CD4-positive, alpha-beta T cell treated with Interleukin-21 for 1 hour (primary cell): Measurements from ENCODE around the gene TLDC2.
A peak's percentile ranks its signal among the peaks of the same experiment; 100 is the strongest.

Experiments used
- DNase-seq: peaks from one replicate; pipeline ENCODE4 v3.0.0-alpha.2; 2020

TLDC2 gene

GRCh38 chr20:36850759-36851158 lies 25.2 kb upstream of the TLDC2 start:
- DNase-seq, result no peak

- no peak for DNase-seq
Measured at GRCh38 chr20:36851490-36851889, 24.4 kb upstream of the TLDC2 start.

DNA sequence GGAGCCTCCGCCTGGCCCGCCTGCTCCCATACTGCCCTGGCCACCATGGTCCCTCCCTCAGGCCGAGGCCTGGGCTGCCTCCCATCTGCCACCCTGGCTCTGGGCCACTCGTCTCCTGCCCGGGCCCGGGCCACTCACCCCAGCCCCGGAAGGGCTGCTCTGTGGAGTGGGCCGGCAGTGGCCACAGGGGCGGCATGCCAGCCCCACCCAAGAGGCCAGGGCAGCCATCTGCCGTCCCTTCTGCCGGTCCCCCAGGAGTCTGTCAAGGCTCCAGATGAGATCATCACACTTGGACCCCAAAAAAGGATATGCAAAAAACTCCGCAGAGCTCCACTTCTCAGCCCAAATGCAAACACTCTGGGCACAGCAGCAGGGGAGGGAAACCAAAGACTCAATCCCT lies 23.8 kb upstream of the TLDC2 start:
- DNase-seq, result no peak

GRCh38 chr20:36854348-36855240 lies 21.3 kb upstream of the TLDC2 start:
- no peak for DNase-seq

DNA sequence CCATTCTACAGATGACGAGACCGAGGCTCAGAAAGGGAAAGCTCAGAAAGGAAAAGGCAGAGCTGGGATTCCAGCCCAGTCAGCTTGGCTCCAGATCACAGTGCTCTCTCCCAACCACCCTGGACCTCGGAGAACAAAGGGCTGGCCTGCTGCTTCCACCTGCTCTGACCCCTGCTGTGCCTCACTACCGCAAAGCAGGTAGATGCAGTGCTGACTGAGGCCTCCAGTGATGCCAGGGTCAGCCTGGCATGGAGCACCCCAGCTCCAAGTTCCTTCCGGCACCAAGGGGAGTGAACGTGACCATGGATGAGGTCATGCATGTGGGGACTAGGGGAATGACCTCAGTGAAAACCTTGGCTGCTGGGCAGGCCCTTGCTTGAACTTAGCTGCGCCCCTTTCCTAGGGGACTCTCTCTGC lies 20.7 kb upstream of the TLDC2 start:
- no peak for DNase-seq

DNA sequence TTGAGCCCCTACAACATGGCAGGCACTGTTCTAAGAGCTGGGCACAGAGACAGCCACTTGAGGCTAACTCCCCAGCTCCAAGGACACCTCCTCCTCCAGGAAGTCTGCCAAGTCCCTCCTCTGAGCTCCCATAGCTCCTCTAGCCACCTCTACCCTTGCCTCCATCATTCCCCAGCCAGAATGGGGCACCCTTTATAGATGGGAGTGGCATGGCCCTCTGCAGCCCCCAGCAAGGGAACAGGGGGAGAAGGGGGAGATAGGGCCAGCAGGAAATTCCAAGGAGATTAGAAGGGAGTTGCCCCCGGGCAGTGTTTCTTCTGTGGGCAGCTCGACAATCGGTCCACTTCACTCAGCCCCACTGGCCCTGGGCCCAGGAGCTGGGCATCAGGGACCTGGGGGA lies 19.7 kb upstream of the TLDC2 start:
- no peak for DNase-seq

DNA sequence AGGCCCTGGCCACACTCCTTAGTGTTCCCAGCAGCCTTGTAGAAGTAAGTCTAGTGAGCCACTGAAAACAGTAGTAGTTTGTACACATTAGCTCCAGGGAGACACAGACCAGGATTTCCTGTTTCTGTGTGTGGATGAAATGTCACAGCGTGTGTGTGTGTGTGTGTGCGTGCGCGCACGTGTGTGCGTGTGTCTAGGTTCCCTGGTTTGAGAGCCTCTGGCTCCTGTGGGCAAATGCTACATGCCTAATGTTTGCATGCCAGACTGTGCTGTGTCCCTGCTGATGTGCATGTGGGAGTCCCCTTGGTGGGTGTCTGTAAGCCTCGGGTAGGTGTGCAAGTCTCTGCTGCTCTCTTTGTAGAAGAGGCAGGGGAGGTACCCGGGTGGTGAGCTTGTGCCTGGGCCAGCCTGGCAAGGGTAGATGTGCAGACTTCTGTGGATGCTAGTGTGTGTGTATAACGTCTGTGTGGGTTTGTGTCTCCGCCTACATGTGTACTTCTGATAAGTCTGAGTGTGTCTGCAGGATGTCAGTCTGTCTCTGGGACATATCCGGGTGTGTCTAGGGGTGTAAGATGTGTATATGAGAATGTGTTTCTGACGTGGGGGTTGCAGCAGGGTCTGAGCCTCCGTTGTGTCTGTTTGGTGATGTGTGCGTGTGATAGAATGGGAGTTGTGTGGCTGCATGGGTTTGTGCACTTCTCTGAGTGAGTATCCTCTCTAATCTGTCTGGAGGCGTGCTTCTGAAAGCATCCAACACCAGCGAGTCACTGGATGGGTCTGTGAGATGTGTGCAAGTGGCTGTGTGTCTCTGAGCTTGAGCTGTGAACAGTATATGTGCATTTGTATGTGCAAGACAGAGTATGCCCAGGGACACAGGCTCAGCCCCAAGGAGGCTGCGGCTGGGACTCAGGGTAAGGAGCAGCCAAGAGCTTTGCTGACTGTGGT lies 19.0 kb upstream of the TLDC2 start:
- DNase-seq, result peak; percentile 47

DNA sequence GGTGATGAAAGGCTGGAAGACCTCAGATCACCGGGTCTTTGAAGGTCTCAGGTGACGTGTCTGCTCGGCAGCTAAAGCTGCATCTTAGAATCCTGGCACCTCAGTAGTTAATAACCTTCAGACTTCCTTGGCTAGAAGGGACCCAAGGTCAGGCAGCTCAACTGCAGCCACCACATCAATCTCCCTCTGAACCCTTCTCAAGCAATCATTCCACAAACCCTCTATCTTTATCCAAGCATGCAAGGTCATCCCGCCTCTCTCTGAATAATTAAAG lies 16.7 kb upstream of the TLDC2 start:
- no peak for DNase-seq

DNA sequence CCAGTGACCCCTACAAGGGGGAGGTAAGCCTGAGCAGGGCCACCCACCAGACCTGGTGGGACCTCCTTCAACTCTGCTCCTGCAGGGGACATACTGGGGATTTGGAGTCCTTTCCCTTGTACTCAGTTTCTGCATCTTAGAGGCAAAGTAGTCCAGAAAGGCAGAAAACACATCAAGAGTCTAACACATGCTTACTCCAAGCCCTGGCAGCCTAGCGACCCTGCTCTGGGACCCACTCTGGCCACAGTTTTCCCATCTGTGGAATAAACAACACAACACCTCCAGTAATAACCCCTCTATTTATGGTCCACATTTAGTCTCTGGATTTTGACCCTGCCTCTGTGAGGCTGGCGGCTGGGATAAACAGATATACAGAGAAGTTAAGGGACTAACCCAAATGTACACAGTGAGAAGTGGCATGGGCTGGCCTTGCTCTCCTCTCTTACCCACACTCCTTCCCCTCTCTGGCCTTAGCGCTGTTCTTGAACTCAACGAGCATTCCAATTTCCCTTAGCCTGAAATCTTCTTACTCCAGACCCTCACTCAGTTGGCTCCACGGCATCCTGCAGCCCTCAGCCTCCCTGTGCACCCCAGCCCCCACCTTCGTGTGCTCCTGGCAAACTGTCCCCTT lies 16.1 kb upstream of the TLDC2 start:
- no peak for DNase-seq

DNA sequence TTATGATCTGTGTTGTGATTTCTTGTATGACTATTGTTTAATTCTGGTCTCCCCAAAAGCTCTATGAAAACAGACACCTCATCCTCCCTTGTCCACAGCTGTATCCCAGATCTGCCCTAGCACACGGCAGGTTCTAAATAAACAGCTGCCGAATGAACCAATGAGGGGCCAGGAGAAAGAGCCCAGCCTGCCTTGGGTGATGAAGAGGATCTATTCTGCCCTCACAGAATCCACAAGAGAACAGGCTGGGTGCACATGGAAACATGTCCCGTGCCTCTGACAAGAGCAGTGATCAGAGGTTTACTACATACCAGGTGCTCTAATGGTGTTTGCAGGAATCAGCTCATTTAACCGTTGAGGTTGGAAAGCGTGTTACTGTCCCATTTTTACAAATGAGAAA lies 15.6 kb upstream of the TLDC2 start:
- no peak for DNase-seq

DNA sequence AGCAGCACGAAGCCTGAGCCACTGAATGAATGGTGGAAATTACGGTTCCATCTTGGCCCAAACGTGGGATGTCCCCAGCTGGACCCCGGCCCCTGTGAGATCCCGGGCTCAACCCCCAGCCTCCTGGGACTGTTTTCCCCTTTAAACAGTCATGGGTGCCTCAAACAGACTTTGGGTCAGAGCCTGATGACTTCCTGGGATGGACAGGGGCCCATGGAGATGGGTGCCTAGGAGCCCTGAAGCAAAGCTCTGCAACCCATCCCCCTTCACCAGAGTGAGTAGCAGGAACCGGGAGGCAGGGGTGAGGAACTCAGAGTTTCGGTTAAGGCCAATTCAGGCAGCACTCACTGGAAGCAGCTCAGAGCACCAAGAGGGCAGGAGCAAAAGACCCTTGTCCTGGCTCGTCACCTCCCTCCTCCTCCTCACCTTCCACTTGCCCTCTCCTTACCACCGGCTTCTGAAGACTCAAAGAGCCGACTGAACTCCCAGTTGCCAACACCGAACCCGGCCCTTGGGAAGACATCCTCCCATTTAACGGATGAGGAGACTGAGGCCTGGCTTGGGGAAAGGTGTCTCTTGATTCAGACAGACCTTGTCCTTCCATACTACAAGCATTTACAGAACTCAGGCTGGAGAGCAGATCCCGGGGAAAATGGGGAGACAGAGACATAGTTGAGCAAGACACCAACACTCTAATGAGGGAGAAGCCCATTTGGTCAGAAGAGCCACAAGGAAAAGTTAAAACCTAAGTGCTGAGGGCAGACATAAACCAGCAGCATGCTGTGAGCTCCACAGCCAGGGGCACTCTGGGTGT lies 14.9 kb upstream of the TLDC2 start:
- DNase-seq, result no peak

- DNase-seq, result no peak
Measured at GRCh38 chr20:36861625-36861874, 14.4 kb upstream of the TLDC2 start.

DNA sequence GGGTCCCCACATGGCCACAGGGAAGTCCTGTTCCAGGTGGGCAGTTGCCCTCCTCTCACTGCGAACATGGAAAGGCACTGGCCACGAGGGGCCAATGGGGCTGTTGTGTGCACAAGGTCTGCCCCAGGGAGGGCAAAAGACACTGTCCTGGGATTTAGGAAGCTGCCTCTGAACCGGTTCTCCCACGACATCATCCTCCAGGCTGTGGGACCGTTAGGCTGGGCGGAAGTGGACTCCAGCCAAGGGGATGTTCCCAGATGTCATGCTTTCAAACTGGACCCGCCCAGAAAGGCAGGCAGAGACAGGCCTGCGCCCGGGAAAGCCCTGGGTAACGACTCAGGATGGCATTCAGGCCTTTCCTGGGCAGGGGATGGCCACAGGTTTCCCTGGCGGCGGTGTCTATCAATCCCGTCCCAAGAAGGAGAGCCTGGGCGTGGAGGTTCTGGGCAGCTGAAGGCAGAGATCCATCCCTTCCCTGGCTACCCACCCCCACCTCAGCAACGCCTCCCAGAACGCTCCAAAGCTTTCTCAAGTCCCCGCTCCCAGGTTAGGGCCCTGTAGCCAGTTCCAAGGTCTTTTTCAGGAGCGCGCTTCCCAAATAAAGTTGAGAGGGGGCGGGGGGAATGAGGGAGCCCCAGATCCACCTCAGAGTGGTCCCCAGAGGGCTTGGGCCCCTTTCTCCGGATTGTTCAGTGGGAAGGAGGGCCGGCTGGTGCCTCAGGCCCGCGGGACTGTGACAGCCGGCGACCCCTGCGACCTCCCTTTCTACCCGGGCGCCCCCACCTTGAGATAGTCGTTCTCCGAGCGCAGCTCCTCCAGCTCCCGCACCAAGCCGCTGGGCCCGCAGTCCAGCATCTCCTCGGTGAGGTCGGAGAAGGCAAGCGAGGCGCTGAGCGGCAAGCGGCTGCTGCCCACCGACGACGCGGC lies 13.8 kb upstream of the TLDC2 start:
- no peak for DNase-seq

- DNase-seq, result no peak
Measured at GRCh38 chr20:36862857-36863668, 12.9 kb upstream of the TLDC2 start.

GRCh38 chr20:36865076-36865860 lies 10.7 kb upstream of the TLDC2 start:
- DNase-seq, result no peak

DNA sequence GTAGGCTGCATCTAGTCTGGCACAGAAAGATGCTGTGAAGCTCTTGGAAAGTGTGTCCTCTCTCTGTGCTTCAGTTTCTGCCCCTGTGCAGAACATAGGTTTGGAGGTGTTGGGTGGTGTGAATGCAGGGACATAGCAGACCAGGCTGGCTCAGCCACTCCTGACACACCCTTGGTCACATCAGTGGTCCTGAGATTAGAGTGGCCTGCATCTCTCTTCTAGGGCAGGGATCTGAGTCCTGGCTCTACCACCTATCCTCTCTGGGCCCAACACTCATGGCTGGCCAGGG lies 10.1 kb upstream of the TLDC2 start:
- no peak for DNase-seq

DNA sequence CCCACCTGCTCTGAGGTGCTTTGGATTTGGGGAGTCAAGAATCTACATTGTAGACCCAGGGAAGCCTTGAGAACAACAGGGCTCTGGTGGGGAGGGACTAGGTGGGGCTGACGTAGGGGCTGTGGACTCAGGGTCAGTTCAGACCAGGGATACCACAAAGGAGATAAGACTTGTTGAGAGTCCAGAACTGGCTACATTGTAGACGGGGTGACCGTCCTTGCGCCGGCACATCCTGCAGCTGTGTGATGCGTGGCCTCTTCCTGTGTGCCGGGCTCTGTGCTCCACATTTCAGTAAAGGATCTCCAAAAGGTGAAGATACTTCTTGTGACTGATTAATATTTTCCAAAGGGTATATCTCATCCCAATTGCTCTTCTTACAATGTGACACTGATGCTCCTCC lies 9.8 kb upstream of the TLDC2 start:
- no peak for DNase-seq

DNA sequence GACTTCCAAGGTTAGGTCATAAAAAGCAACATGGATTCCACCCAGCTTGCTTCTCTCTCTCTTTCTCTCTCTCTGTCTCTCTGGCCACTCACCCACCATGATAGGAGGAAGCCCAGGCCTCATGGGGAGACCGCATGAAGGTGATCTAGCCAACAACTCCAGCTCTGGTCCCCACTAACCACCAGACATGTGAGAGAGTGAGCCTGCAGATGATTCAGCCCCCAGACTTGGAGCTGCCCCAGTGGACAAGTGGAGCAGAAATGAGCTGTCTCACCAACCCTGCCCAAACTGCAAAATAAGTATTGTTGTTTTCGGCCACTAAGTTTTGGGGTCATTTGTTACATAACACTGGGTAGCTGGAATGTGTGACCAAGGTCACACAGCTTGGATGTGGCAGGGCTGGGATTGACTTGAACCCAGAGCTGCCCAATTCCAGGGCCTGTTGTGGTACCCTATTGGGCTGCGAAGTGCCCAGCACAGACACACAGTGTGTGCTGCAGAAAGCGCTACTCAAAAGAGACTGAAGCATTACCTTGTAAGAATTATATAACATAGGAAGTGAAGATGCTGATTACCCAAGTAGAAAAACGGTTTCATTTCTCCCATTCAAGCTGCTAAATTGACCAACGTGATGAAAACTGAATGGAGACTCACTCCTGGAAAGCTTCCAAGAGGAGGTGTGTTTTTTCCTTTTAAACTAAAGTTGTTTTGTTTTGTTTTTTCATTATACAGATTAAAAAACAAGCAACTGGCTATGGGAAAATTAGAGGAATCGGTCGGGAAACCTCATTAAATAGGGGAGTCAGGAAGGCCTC lies 9.1 kb upstream of the TLDC2 start:
- DNase-seq, result no peak
